Measurements from ENCODE around the gene FRS2. TPM values are rescaled to one million over a fixed set of nuclear protein-coding genes. Genes with fewer than 3 reads are reported as not detected.
"Not testable (repeated sequence)": the region's sequence is repeated elsewhere in the genome, so short reads cannot be mapped to it uniquely, and the experiment has no call there.

FRS2 gene
- polyA plus RNA-seq, 1 donor from 2014 or later = 20.2 TPM

GRCh38 chr12:69604275-69604674 is 134.1 kb downstream of the FRS2 start:
- not testable (repeated sequence) for H3F3A ChIP-seq (ENCODE audit: insufficient read depth, low read length, poor library complexity, severe bottlenecking); H3K4me2 ChIP-seq (ENCODE audit: low read length); H3K9me3 ChIP-seq (ENCODE audit: low read length); H3K27me3 ChIP-seq (ENCODE audit: insufficient read depth, low read depth, low read length); H4K20me1 ChIP-seq (ENCODE audit: insufficient read depth); H3K79me2 ChIP-seq (replicated peaks; ENCODE audit: insufficient read depth, low read length); H3K9ac ChIP-seq (ENCODE audit: low read length); H3K27ac ChIP-seq (ENCODE audit: low read length); H3K4me3 ChIP-seq (ENCODE audit: low read length); H2AFZ ChIP-seq (ENCODE audit: low read depth, low read length); H3K9me2 ChIP-seq (ENCODE audit: insufficient read depth, low read length)
- H3K36me3 ChIP-seq (ENCODE audit: insufficient read depth, low read length) = peaks cover 25% of the 10 kb centered on the region

- Histone ChIP-seq H3K9me3 (ENCODE audit: low read length) (no peaks in the 10 kb centered on the region), H3K79me2 (replicated peaks; ENCODE audit: insufficient read depth, low read length) (no peaks in the 10 kb centered on the region), H3K27ac (ENCODE audit: low read length) (no peak overlapping the region), H3K9ac (ENCODE audit: low read length) (no peak overlapping the region), H2AFZ (ENCODE audit: low read depth, low read length) (no peak overlapping the region), H3K4me2 (ENCODE audit: low read length) (no peak overlapping the region), H3K9me2 (ENCODE audit: insufficient read depth, low read length) (no peaks in the 10 kb centered on the region), H3F3A (ENCODE audit: insufficient read depth, low read length, poor library complexity, severe bottlenecking) (no peaks in the 10 kb centered on the region), H4K20me1 (ENCODE audit: insufficient read depth) (no peaks in the 10 kb centered on the region), H3K36me3 (ENCODE audit: insufficient read depth, low read length) (peaks cover 4% of the 10 kb centered on the region), H3K27me3 (ENCODE audit: insufficient read depth, low read depth, low read length) (no peaks in the 10 kb centered on the region), H3K4me3 (ENCODE audit: low read length) (no peak overlapping the region)
- TF ChIP-seq POLR2AphosphoS5 (IDR thresholded peaks at IDR 0.05) = no peak
Observed at GRCh38 chr12:69608114-69608513, 137.9 kb downstream of the FRS2 start.

- H3K79me2 ChIP-seq (replicated peaks; ENCODE audit: insufficient read depth, low read length) = no peaks in the 10 kb centered on the region
- no peaks in the 10 kb centered on the region for H3F3A ChIP-seq (ENCODE audit: insufficient read depth, low read length, poor library complexity, severe bottlenecking)
- TF ChIP-seq MXI1 (conservative IDR thresholded peaks at IDR 0.05; ENCODE audit: poor library complexity, severe bottlenecking) (no peak), EP300 (conservative IDR thresholded peaks at IDR 0.05; ENCODE audit: poor library complexity, severe bottlenecking) (no peak), POLR2AphosphoS5 (IDR thresholded peaks at IDR 0.05) (no peak), REST (IDR thresholded peaks at IDR 0.05; ENCODE audit: borderline replicate concordance) (no peak), CTCF (IDR thresholded peaks at IDR 0.05; ENCODE audit: poor library complexity, severe bottlenecking) (no peak), TAF1 (IDR thresholded peaks at IDR 0.05; ENCODE audit: low read depth) (no peak), EZH2 (IDR thresholded peaks at IDR 0.05; ENCODE audit: borderline replicate concordance, insufficient read depth, low read length, poor library complexity, severe bottlenecking) (no peak), SMC3 (conservative IDR thresholded peaks at IDR 0.05; ENCODE audit: poor library complexity) (no peak), RAD21 (conservative IDR thresholded peaks at IDR 0.05) (no peak)
- H2AFZ ChIP-seq (ENCODE audit: low read depth, low read length) = no peak overlapping the region
- no peak overlapping the region for H3K9ac ChIP-seq (ENCODE audit: low read length)
- H3K36me3 ChIP-seq (ENCODE audit: insufficient read depth, low read length) = no peaks in the 10 kb centered on the region
- no peaks in the 10 kb centered on the region for H3K9me3 ChIP-seq (ENCODE audit: low read length)
- H3K9me2 ChIP-seq (ENCODE audit: insufficient read depth, low read length) = no peaks in the 10 kb centered on the region
- H4K20me1 ChIP-seq (ENCODE audit: insufficient read depth) = no peaks in the 10 kb centered on the region
- H3K27ac ChIP-seq (ENCODE audit: low read length) = no peak overlapping the region
- no peaks in the 10 kb centered on the region for H3K27me3 ChIP-seq (ENCODE audit: insufficient read depth, low read depth, low read length)
- no peak overlapping the region for H3K4me2 ChIP-seq (ENCODE audit: low read length)
- H3K4me3 ChIP-seq (ENCODE audit: low read length) = no peak overlapping the region
Observed at GRCh38 chr12:69610126-69610525, 139.9 kb downstream of the FRS2 start.

All from neural cell (in vitro differentiated cells).